Tibial artery (tissue), 4 donors: ENCODE data around the gene ADPRHL1.

ENCODE experiments used
- DNase-seq, 2 donors: peaks; one replicate each; pipeline ENCODE4 v3.0.0-alpha.2; 2019
- H3K27ac ChIP-seq, 2 donors: fragments of 200-600 bp; sonication (generic) in 1 of 2; 1 replicate in 1 of 2; 2 replicates in 1 of 2; pipeline ENCODE4 v1.5.1; 2018 to 2019; ENCODE audit warnings: mild to moderate bottlenecking in 1 of 2
- H3K27me3 ChIP-seq, 2 donors: fragments of 200-600 bp; sonication (generic) in 1 of 2; one replicate each; pipeline versions ENCODE4 v1.5.1 to v1.6.0; 2016 to 2019
- H3K36me3 ChIP-seq, 3 donors: fragments of 200-600 bp; sonication (generic) in 2 of 3; one replicate each; pipeline ENCODE4 v1.5.1; 2016 to 2019; ENCODE audit warnings: mild to moderate bottlenecking in 2 of 3
- H3K4me1 ChIP-seq, 4 donors: fragments of 200-600 bp; sonication (generic) in 2 of 4; 1 replicate in 3 of 4; 2 replicates in 1 of 4; pipeline ENCODE4 v1.5.1; 2016 to 2019
- H3K4me3 ChIP-seq, 2 donors: fragments of 200-600 bp; sonication (generic) in 1 of 2; 1 replicate in 1 of 2; 2 replicates in 1 of 2; pipeline ENCODE4 v1.5.1; 2018 to 2019; ENCODE audit warnings: mild to moderate bottlenecking in 2 of 2
- H3K9me3 ChIP-seq, 3 donors: fragments of 200-600 bp; sonication (generic) in 1 of 3; one replicate each; pipeline ENCODE4 v1.5.1; 2016 to 2019
- intact Hi-C: fragments of 100-400 bp; cut with DNase I; formaldehyde crosslinking; loops from one replicate; pipeline ENCODE4 v1.15.0; 2023; ENCODE audit warnings: low total_unique reads
- TF ChIP-seq, protein P1 (sequence below), 2 experiments: fragments of 200-600 bp in 1 of 2; fragments of 450-650 bp in 1 of 2; IDR thresholded peaks; one replicate each; pipeline ENCODE4 v1.5.1; 2017 to 2019; ENCODE audit warnings: antibody characterized with exemption in 2 of 2, mild to moderate bottlenecking in 1 of 2, moderate library complexity in 1 of 2

The ADPRHL1 gene

GRCh38 chr13:113353254-113353653, 100.0 kb downstream of the ADPRHL1 start:
- Histone ChIP-seq H3K27me3 (no peaks in the 10 kb centered on the region), H3K4me1 (no peaks in the 10 kb centered on the region), H3K27ac (no peak overlapping the region), H3K9me3 (no peaks in the 10 kb centered on the region), H3K4me3 (no peak overlapping the region), H3K36me3 (peaks cover 0 to 43% (median 0%) of the 10 kb centered on the region in 3 donors)
- intact Hi-C loops, result no loop called here
- DNase-seq, result peak in 1 of 2 donors; percentile 33
- TF ChIP-seq, protein P1, sequence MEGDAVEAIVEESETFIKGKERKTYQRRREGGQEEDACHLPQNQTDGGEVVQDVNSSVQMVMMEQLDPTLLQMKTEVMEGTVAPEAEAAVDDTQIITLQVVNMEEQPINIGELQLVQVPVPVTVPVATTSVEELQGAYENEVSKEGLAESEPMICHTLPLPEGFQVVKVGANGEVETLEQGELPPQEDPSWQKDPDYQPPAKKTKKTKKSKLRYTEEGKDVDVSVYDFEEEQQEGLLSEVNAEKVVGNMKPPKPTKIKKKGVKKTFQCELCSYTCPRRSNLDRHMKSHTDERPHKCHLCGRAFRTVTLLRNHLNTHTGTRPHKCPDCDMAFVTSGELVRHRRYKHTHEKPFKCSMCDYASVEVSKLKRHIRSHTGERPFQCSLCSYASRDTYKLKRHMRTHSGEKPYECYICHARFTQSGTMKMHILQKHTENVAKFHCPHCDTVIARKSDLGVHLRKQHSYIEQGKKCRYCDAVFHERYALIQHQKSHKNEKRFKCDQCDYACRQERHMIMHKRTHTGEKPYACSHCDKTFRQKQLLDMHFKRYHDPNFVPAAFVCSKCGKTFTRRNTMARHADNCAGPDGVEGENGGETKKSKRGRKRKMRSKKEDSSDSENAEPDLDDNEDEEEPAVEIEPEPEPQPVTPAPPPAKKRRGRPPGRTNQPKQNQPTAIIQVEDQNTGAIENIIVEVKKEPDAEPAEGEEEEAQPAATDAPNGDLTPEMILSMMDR (IDR thresholded peaks at IDR 0.05), result no peak

DNA sequence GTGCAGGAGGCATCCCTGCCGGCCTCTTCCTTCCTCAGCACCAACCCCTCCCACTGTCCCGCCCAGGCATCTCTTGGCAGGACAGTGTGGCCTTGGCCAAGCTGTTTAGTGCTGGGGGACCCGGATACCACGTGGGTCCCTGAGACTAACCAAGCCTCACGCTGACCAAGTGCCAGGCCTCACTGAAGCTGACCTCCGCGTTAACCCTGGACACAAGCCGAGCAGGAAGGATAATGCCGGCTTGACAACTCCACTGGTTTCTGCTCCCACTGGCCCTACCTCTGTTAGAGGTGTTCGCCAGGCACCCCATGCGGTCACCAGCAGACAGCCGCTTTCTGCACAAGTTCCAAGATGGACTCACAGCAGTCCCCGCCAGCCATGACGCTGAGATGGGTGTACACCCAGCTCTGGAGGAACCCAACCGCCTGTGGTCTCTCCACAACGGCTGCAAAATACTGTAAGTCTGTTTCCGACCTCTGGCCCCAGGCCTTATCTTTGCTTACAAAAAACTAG, 101.7 kb downstream of the ADPRHL1 start:
- intact Hi-C loops, result no loop called here
- TF ChIP-seq, protein P1 (IDR thresholded peaks at IDR 0.05), result no peak
- H3K4me3 ChIP-seq, result no peak overlapping the region
- H3K27me3 ChIP-seq, result no peaks in the 10 kb centered on the region
- H3K9me3 ChIP-seq, result no peaks in the 10 kb centered on the region
- H3K36me3 ChIP-seq, result peaks cover 0 to 46% (median 0%) of the 10 kb centered on the region in 3 donors
- H3K27ac ChIP-seq, result no peak overlapping the region
- DNase-seq, result no peak
- H3K4me1 ChIP-seq, result no peaks in the 10 kb centered on the region

GRCh38 chr13:113350938-113351335, 102.4 kb downstream of the ADPRHL1 start:
- TF ChIP-seq, protein P1 (IDR thresholded peaks at IDR 0.05), result no peak

DNA sequence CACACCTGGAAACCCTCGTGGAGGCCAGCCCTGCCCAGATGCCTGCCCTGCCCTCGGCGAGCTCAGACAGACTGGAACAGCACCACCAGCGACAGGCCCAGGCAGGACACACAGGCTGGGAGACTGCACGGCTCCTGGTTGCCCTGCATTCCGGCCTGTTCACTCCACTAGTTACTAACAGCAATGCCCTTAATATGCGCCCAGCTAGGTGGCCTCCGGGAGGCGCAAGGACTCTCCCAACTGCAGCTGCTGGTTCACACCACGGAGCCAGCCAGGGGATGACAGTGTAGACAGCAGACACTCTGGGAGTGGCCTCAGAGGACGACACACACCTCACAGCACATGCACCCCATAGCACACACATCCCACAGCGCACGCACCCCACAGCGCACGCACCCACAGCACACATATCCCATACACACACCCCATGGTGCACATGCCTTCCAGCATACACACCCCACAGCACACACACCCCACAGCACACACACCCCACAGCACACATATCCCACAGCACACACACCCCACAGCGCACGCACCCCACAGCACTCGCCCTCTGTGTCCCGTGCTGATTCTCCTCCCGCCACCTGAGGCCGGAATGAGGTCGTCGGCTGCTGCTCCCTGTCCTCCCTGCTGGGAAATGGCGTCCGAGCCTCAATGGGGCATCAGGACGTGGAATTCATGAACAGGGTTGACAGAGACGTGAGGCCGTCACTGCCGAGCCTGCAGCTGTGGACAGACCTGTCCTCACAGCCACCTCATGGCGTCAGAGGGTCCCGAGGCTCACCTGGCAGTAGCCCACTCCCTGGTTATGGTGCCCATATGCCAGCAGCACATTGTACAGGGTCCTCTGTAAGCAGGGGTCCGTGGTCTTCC, 103.0 kb downstream of the ADPRHL1 start:
- H3K4me1 ChIP-seq, result no peaks in the 10 kb centered on the region
- peaks cover 0 to 49% (median 0%) of the 10 kb centered on the region in 3 donors for H3K36me3 ChIP-seq
- TF ChIP-seq, protein P1 (IDR thresholded peaks at IDR 0.05), result no peak
- no peak overlapping the region for H3K27ac ChIP-seq
- H3K27me3 ChIP-seq, result no peaks in the 10 kb centered on the region
- H3K9me3 ChIP-seq, result no peaks in the 10 kb centered on the region
- DNase-seq, result no peak
- intact Hi-C loops, result no loop called here
- H3K4me3 ChIP-seq, result no peak overlapping the region

More at GRCh38 chr13:113350938-113351335, 102.4 kb downstream of the ADPRHL1 start:
- peaks cover 0 to 46% (median 0%) of the 10 kb centered on the region in 3 donors for H3K36me3 ChIP-seq
- DNase-seq, result no peak
- intact Hi-C loops, result no loop called here
- no peaks in the 10 kb centered on the region for H3K4me1 ChIP-seq
- no peaks in the 10 kb centered on the region for H3K27me3 ChIP-seq
- no peaks in the 10 kb centered on the region for H3K9me3 ChIP-seq
- no peak overlapping the region for H3K27ac ChIP-seq
- H3K4me3 ChIP-seq, result no peak overlapping the region
